ENCODE data around the gene CEP131. TPM values are rescaled to one million over a fixed set of nuclear protein-coding genes. Genes with fewer than 3 reads are reported as not detected.
A peak's percentile ranks its signal among the peaks of the same experiment; 100 is the strongest.

CEP131 gene
- total RNA-seq (10 to 100 TPM; 10.3 to 12.0 TPM), polyA plus RNA-seq (1 to 10 TPM; 1.1 to 4.4 (median 4.2) TPM), total RNA-seq (14.8 to 29.3 (median 18.9) reads per million in 6 experiments)

GRCh38 chr17:81222906-81223761 is at the start of gene CEP131:
Gene CEP131 (minus strand): TSS chr17:81222965. CDS start chr17:81220056, 2,909 bp downstream.
- no peaks in the 10 kb centered on the region for H3K27me3 Mint-ChIP-seq
- peak; percentile 97 to 98 for ATAC-seq
- H3K9me3 Mint-ChIP-seq: no peaks in the 10 kb centered on the region
- peaks cover 11 to 24% (median 19%) of the 10 kb centered on the region in 4 donors for H3K4me1 Mint-ChIP-seq
- peaks cover 0 to 2% (median 0%) of the 10 kb centered on the region in 3 donors for H3K36me3 Mint-ChIP-seq
- H3K4me3 Mint-ChIP-seq: peak within 1 kb of the TSS; percentile 75 to 92 (median 83)
- DNase-seq: peak; percentile 98 to 100 (median 98)
- H3K27ac Mint-ChIP-seq: peak within 1 kb of the TSS in 9 of 10 donors; percentile 16 to 91 (median 77)
- POLR2A ChIA-PET: interaction anchor here (0.5 to 2.8 kb wide), 7 partner anchors 11 to 769 kb away, joined by 3 to 43 read pairs (median 4); partner anchors contain the start of genes ACTG1, ARL16, HGS and NDUFAF8

DNA sequence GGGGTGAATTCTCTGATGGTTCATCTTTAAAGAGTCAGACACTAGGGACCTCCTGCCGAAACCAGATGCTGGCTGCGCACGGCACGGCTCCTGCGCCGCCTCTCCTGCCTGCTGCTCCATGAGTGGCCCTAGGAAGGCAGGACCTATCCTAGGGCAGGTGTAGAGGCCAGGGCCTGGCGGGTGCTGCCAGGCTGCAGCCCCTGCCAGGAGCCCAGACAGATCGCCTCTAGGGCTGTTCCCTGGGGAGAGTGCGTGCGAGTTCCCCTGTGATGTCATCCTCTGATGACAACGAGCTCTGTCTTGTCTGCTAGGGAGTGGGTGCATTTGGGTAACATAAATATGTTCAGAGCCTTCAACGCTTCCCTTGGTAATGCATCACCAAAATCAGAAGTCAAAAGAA is 48.5 kb upstream of the CEP131 start:
- H3K27me3 Mint-ChIP-seq: no peaks in the 10 kb centered on the region
- peak overlapping the region in 1 of 10 donors; percentile 47 for H3K27ac Mint-ChIP-seq
- no peak for DNase-seq
- no peak overlapping the region for H3K4me3 Mint-ChIP-seq
- H3K9me3 Mint-ChIP-seq: no peaks in the 10 kb centered on the region
- peaks cover 0 to 85% (median 14%) of the 10 kb centered on the region in 3 donors for H3K36me3 Mint-ChIP-seq
- peaks cover 6 to 13% (median 7%) of the 10 kb centered on the region in 4 donors for H3K4me1 Mint-ChIP-seq
- no peak for ATAC-seq
- POLR2A ChIA-PET: no interaction called here

- peaks cover 4 to 22% (median 8%) of the 10 kb centered on the region in 4 donors for H3K4me1 Mint-ChIP-seq
- H3K9me3 Mint-ChIP-seq: no peaks in the 10 kb centered on the region
- peaks cover 0 to 87% (median 10%) of the 10 kb centered on the region in 3 donors for H3K36me3 Mint-ChIP-seq
- DNase-seq (no peak), ATAC-seq (no peak)
- POLR2A ChIA-PET: no interaction called here
- H3K27me3 Mint-ChIP-seq: no peaks in the 10 kb centered on the region
- H3K4me3 Mint-ChIP-seq: no peak overlapping the region
- no peak overlapping the region for H3K27ac Mint-ChIP-seq
These were observed 47.5 kb upstream of the CEP131 start for GRCh38 chr17:81270279-81270678.

GRCh38 chr17:81267390-81268067 is 44.8 kb upstream of the CEP131 start:
- ATAC-seq (no peak), DNase-seq (no peak)
- H3K36me3 Mint-ChIP-seq: peaks cover 0 to 78% (median 7%) of the 10 kb centered on the region in 3 donors
- peaks cover under 1 to 16% (median 4%) of the 10 kb centered on the region in 4 donors for H3K4me1 Mint-ChIP-seq
- no peaks in the 10 kb centered on the region for H3K9me3 Mint-ChIP-seq
- POLR2A ChIA-PET: no interaction called here
- H3K27ac Mint-ChIP-seq: peak overlapping the region in 4 of 10 donors; percentile 17 to 73 (median 47)
- no peak overlapping the region for H3K4me3 Mint-ChIP-seq
- no peaks in the 10 kb centered on the region for H3K27me3 Mint-ChIP-seq

GRCh38 chr17:81265576-81265975 is 42.8 kb upstream of the CEP131 start:
- H3K4me3 Mint-ChIP-seq: no peak overlapping the region
- no peak for DNase-seq
- peaks cover 0 to 73% (median 5%) of the 10 kb centered on the region in 3 donors for H3K36me3 Mint-ChIP-seq
- no peaks in the 10 kb centered on the region for H3K27me3 Mint-ChIP-seq
- ATAC-seq: no peak
- no peak overlapping the region for H3K27ac Mint-ChIP-seq
- POLR2A ChIA-PET: no interaction called here
- no peaks in the 10 kb centered on the region for H3K9me3 Mint-ChIP-seq
- peaks cover 0 to 16% (median 3%) of the 10 kb centered on the region in 4 donors for H3K4me1 Mint-ChIP-seq

GRCh38 chr17:81264640-81265039 is 41.9 kb upstream of the CEP131 start:
- H3K27me3 Mint-ChIP-seq: no peaks in the 10 kb centered on the region
- no peaks in the 10 kb centered on the region for H3K9me3 Mint-ChIP-seq
- H3K4me1 Mint-ChIP-seq: peaks cover 0 to 16% (median 3%) of the 10 kb centered on the region in 4 donors
- H3K36me3 Mint-ChIP-seq: peaks cover 0 to 67% (median 5%) of the 10 kb centered on the region in 3 donors
- H3K27ac Mint-ChIP-seq: no peak overlapping the region
- no peak for ATAC-seq
- DNase-seq: no peak
- H3K4me3 Mint-ChIP-seq: no peak overlapping the region
- POLR2A ChIA-PET: no interaction called here

GRCh38 chr17:81263371-81264181 is 40.8 kb upstream of the CEP131 start:
- no peak for ATAC-seq
- POLR2A ChIA-PET: interaction anchor here (0.6 kb wide), 1 partner anchor 245 kb away, joined by 5 read pairs; no protein-coding TSS in a partner anchor
- no peaks in the 10 kb centered on the region for H3K9me3 Mint-ChIP-seq
- no peaks in the 10 kb centered on the region for H3K27me3 Mint-ChIP-seq
- H3K4me1 Mint-ChIP-seq: peaks cover 0 to 16% (median 3%) of the 10 kb centered on the region in 4 donors
- no peak for DNase-seq
- H3K4me3 Mint-ChIP-seq: no peak overlapping the region
- peaks cover 0 to 63% (median 5%) of the 10 kb centered on the region in 3 donors for H3K36me3 Mint-ChIP-seq
- H3K27ac Mint-ChIP-seq: no peak overlapping the region

- POLR2A ChIA-PET: no interaction called here
- peaks cover 0 to 50% (median 1%) of the 10 kb centered on the region in 3 donors for H3K36me3 Mint-ChIP-seq
These were observed 39.0 kb upstream of the CEP131 start for GRCh38 chr17:81261582-81262336.

DNA sequence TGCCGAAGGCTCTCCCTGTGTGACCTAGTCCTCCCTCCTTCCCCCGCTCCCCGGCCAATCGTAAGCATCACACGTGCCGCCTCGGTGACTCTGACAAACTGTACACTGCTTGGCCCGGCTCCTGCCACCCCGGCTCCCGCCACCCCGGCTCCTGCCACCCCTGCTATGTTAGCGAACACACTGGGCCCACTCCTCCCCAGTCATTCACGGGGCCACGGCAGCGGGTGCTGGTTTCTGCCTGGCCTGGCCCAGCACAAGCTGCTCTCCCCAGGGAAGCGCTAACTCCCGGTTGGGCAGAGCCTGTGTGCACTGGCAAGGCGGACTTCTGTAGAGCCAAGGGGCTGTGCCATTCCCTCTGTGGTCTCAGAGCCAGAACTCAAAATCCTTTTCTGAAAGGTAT is 38.3 kb upstream of the CEP131 start:
- H3K9me3 Mint-ChIP-seq: no peaks in the 10 kb centered on the region
- POLR2A ChIA-PET: no interaction called here
- H3K4me3 Mint-ChIP-seq: no peak overlapping the region
- H3K27me3 Mint-ChIP-seq: no peaks in the 10 kb centered on the region
- H3K36me3 Mint-ChIP-seq: peaks cover 0 to 44% (median 1%) of the 10 kb centered on the region in 3 donors
- ATAC-seq (no peak), DNase-seq (no peak)
- peaks cover 0 to 8% (median under 1%) of the 10 kb centered on the region in 4 donors for H3K4me1 Mint-ChIP-seq
- H3K27ac Mint-ChIP-seq: no peak overlapping the region

More at GRCh38 chr17:81261582-81262336, 39.0 kb upstream of the CEP131 start:
- Mint-ChIP-seq H3K4me3 (no peak overlapping the region), H3K27me3 (no peaks in the 10 kb centered on the region), H3K4me1 (peaks cover 0 to 9% (median under 1%) of the 10 kb centered on the region in 4 donors), H3K27ac (no peak overlapping the region), H3K9me3 (no peaks in the 10 kb centered on the region)
- ATAC-seq (no peak), DNase-seq (no peak)

DNA sequence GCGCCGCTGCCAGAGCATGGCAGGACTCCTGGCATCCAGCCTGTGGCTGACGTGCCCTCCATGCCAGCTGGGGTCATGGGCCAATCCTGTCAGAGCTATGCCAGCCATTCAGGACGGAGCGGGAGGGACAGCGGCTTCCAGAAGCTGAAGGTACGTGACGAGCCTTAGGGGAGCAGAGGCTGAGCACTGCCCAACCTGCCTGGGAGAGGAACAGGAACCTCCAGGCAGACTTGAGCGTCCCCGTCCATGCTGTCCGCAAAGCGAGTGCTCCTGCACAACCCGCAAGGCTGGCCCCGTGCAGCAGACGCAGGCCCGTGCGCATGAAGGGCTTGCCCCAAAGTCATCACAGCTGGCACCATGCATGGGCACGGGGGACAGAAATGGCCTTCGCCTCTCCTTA is 37.9 kb upstream of the CEP131 start:
- ATAC-seq (no peak), DNase-seq (no peak)
- POLR2A ChIA-PET: no interaction called here
- Mint-ChIP-seq H3K27me3 (no peaks in the 10 kb centered on the region), H3K27ac (no peak overlapping the region), H3K9me3 (no peaks in the 10 kb centered on the region), H3K4me3 (no peak overlapping the region), H3K4me1 (peaks cover 0 to 4% (median 0%) of the 10 kb centered on the region in 4 donors), H3K36me3 (peaks cover 0 to 42% (median 1%) of the 10 kb centered on the region in 3 donors)

- ATAC-seq: no peak
- H3K4me1 Mint-ChIP-seq: no peaks in the 10 kb centered on the region
- H3K4me3 Mint-ChIP-seq: no peak overlapping the region
- DNase-seq: no peak
- H3K27ac Mint-ChIP-seq: no peak overlapping the region
- peaks cover 0 to 41% (median 1%) of the 10 kb centered on the region in 3 donors for H3K36me3 Mint-ChIP-seq
- H3K9me3 Mint-ChIP-seq: no peaks in the 10 kb centered on the region
- POLR2A ChIA-PET: no interaction called here
- no peaks in the 10 kb centered on the region for H3K27me3 Mint-ChIP-seq
These were observed 37.4 kb upstream of the CEP131 start for GRCh38 chr17:81260171-81260570.
